A673 (cell line): ENCODE measurements around the gene TNS1. TPM values are rescaled to one million over a fixed set of nuclear protein-coding genes. Genes with fewer than 3 reads are reported as not detected.

ENCODE experiments used
- BruUV-seq: library from RNA; stranded (reverse); fragments of 400-500 nt; replicated peaks from 2 replicates; lab custom pipeline; 2021; lab: Mats Ljungman, UMichigan
- CTCF ChIA-PET: fragments of 300-600 bp; sonication (Branson Sonifier 250); formaldehyde crosslinking; loops from one replicate; lab custom pipeline; 2022; ENCODE audit warnings: antibody characterized with exemption; lab: Charles Lee
- POLR2A ChIA-PET: fragments of 300-600 bp; sonication (Branson Sonifier 250); formaldehyde crosslinking; loops from one replicate; lab custom pipeline; 2022; ENCODE audit warnings: antibody characterized with exemption; ENCODE audit not compliant: low non-redundant PET; lab: Charles Lee
- DNase-seq: peaks from one replicate; pipeline ENCODE4 v3.0.0-alpha.2; 2015; ENCODE audit warnings: low spot score
- H3K27ac ChIP-seq: fragments of 200-600 bp; sonication (generic); 2 replicates; pipeline ENCODE4 v1.5.1; 2016; ENCODE audit warnings: mixed run types, low read depth, mild to moderate bottlenecking, mixed read lengths, antibody characterized with exemption, low read length; ENCODE audit not compliant: poor library complexity, severe bottlenecking
- H3K27me3 ChIP-seq: fragments of 200-600 bp; sonication (generic); replicated peaks from 2 replicates; pipeline ENCODE4 v1.6.1; 2017; ENCODE audit warnings: mixed run types, low read depth, mild to moderate bottlenecking, mixed read lengths, antibody characterized with exemption, low read length; ENCODE audit not compliant: insufficient read depth, poor library complexity
- H3K36me3 ChIP-seq: fragments of 200-600 bp; sonication (generic); 2 replicates; pipeline ENCODE4 v1.6.1; 2016; ENCODE audit warnings: mixed run types, mild to moderate bottlenecking, mixed read lengths, antibody characterized with exemption, low read length; ENCODE audit not compliant: insufficient read depth, poor library complexity, severe bottlenecking
- H3K4me1 ChIP-seq: fragments of 200-600 bp; sonication (generic); 2 replicates; pipeline ENCODE4 v1.6.1; 2017; ENCODE audit warnings: mixed run types, mild to moderate bottlenecking, mixed read lengths, antibody characterized with exemption, low read length; ENCODE audit not compliant: insufficient read depth, poor library complexity, severe bottlenecking
- H3K4me3 ChIP-seq: fragments of 200-600 bp; sonication (generic); 2 replicates; pipeline ENCODE4 v1.5.1; 2016; ENCODE audit warnings: low read depth, mixed run types, mild to moderate bottlenecking, mixed read lengths, low read length; ENCODE audit not compliant: poor library complexity, severe bottlenecking
- H3K9me3 ChIP-seq: fragments of 200-600 bp; sonication (generic); 2 replicates; pipeline ENCODE4 v1.6.1; 2016; ENCODE audit warnings: mixed run types, low read depth, mild to moderate bottlenecking, mixed read lengths, antibody characterized with exemption, low read length; ENCODE audit not compliant: poor library complexity, severe bottlenecking
- CTCF ChIP-seq: fragments of 300-800, 200-600 bp; sonication (generic); conservative IDR thresholded peaks from 2 replicates; pipeline ENCODE4 v1.5.1; 2017; ENCODE audit warnings: low read depth, mild to moderate bottlenecking, antibody characterized with exemption, low read length, moderate library complexity, mixed read lengths
- EZH2 ChIP-seq: fragments of 200-600 bp; sonication (generic); IDR thresholded peaks from 2 replicates; pipeline ENCODE4 v1.6.1; 2017; ENCODE audit warnings: borderline replicate concordance, low read depth, mild to moderate bottlenecking, mixed read lengths, antibody characterized with exemption, low read length; ENCODE audit not compliant: poor library complexity, severe bottlenecking
- intact Hi-C: fragments of 100-400 bp; cut with micrococcal nuclease; formaldehyde crosslinking; loops from one replicate; pipeline ENCODE4 v1.10.0; 2022; ENCODE audit not compliant: unreplicated experiment
- total RNA-seq: library from RNA; stranded (reverse); gene quantifications from 2 replicates; pipeline ENCODE4 v1.2.3, GENCODE V29; 2021

TNS1 gene
- total RNA-seq, 1 experiment from 2014 or later, result 99.6 TPM

GRCh38 chr2:217947383-217948350, 55.1 kb downstream of the TNS1 start:
- no peak for DNase-seq
- ChIA-PET POLR2A (no interaction called here), CTCF (no interaction called here)
- 0 out of 2 replicates have a peak, but pooled peaks have one; percentile 18 for TF ChIP-seq CTCF
- TF ChIP-seq EZH2, result no peak
- Histone ChIP-seq H3K9me3 (no peaks in the 10 kb centered on the region), H3K4me1 (peaks cover 11% of the 10 kb centered on the region), H3K4me3 (no peak overlapping the region), H3K27me3 (no peaks in the 10 kb centered on the region), H3K36me3 (no peaks in the 10 kb centered on the region), H3K27ac (no peak overlapping the region)
- BruUV-seq, result no TSS peak
- intact Hi-C loops, result no loop called here

- Histone ChIP-seq H3K27me3 (no peaks in the 10 kb centered on the region), H3K9me3 (no peaks in the 10 kb centered on the region), H3K27ac (no peak overlapping the region), H3K36me3 (no peaks in the 10 kb centered on the region), H3K4me1 (peaks cover 11% of the 10 kb centered on the region), H3K4me3 (no peak overlapping the region)
- POLR2A ChIA-PET, result no interaction called here
- no peak for DNase-seq
- TF ChIP-seq CTCF, result no peak
- no peak for TF ChIP-seq EZH2
- intact Hi-C loops, result no loop called here
- BruUV-seq, result no TSS peak
- CTCF ChIA-PET, result no interaction called here
These were observed 56.7 kb downstream of the TNS1 start for GRCh38 chr2:217946051-217946450.

GRCh38 chr2:217945530-217945929, 57.3 kb downstream of the TNS1 start:
- H3K4me3 ChIP-seq, result no peak overlapping the region
- CTCF ChIA-PET, result no interaction called here
- TF ChIP-seq EZH2 (no peak), CTCF (no peak)
- H3K4me1 ChIP-seq, result peaks cover 11% of the 10 kb centered on the region
- POLR2A ChIA-PET, result no interaction called here
- BruUV-seq, result no TSS peak
- H3K27ac ChIP-seq, result no peak overlapping the region
- no peaks in the 10 kb centered on the region for H3K36me3 ChIP-seq
- DNase-seq, result no peak
- no peaks in the 10 kb centered on the region for H3K27me3 ChIP-seq
- intact Hi-C loops, result no loop called here
- no peaks in the 10 kb centered on the region for H3K9me3 ChIP-seq
